NCI-H2029 treated with DMSO at 0.1 percent for 48 hours (cell line): ENCODE data around the gene TSPYL1.
"Not testable (repeated sequence)": the region's sequence is repeated elsewhere in the genome, so short reads cannot be mapped to it uniquely, and the experiment has no call there.

ENCODE experiments used
- DNase-seq: peaks from one replicate; lab custom pipeline; 2025; lab: John Stamatoyannopoulos, UW

The TSPYL1 gene

GRCh38 chr6:116292553-116292952 lies 12.8 kb upstream of the TSPYL1 start:
- DNase-seq, result no peak

DNA sequence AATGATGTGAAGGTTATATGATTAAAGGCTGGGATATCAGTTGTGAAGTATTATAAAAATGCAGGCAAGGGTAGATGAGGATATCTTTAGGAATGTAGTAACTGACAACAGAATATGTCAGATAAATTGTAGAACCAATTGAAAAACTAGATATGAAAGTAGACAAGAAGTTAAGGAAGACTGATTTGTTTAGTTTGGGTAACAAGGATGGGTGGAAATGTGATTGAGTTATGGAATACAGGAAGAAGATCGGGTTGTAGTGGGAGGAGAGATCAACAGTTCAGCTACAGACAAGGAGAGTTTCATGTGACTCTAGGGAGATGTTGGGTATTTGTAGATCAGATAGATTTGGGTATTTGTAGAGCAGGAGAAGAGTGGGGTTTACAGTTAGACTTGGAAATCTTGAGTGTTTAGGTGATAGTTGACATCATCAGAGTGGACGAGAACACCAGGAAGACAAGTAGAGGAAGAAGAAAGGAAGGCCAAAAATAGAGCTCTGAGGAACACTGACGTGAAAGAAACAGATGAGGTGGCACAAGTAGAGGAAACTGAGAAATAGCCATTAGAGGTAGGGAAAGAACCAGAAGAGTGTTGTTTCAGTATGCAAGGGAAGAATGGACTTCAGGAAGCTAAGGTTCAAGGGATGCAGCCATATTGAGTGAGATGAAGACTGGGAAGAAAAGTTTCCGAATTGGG lies 12.1 kb upstream of the TSPYL1 start:
- no peak for DNase-seq

- no peak for DNase-seq
Measured at GRCh38 chr6:116290799-116291198, 11.1 kb upstream of the TSPYL1 start.

- DNase-seq, result no peak
Measured at GRCh38 chr6:116289876-116290275, 10.1 kb upstream of the TSPYL1 start.

- peak; percentile 100 for DNase-seq
Measured at GRCh38 chr6:116287689-116288282, 8.1 kb upstream of the TSPYL1 start.

GRCh38 chr6:116286773-116287358 lies 7.1 kb upstream of the TSPYL1 start:
- DNase-seq, result no peak

- not testable (repeated sequence) for DNase-seq
Measured at GRCh38 chr6:116284984-116285383, 5.3 kb upstream of the TSPYL1 start.

DNA sequence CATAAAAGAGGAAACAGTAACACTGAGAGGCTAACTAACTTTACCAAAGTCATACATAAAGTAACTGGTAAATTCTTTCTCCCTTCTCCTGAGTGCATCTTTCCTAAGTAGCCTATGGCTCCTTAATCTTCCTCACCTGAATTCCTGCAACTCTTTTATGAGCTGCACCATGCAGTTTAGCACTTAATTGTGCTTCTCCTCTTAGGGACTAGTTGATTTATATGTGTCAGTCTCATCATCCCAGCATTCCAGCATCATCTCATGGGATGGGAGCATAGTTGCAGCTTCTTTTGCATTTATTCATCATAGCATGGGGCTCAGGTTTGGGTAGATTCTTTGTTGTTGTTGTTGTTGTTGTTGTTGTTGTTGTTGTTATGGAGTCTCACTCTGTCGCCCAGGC lies 3.5 kb upstream of the TSPYL1 start:
- no peak for DNase-seq

- no peak for DNase-seq
Measured at GRCh38 chr6:116282698-116283097, 3.0 kb upstream of the TSPYL1 start.

- DNase-seq, result no peak
Measured at GRCh38 chr6:116280933-116281316, 1.2 kb upstream of the TSPYL1 start.

GRCh38 chr6:116280161-116280932 lies 617 bp upstream of the TSPYL1 start:
- DNase-seq, result peak; percentile 95

DNA sequence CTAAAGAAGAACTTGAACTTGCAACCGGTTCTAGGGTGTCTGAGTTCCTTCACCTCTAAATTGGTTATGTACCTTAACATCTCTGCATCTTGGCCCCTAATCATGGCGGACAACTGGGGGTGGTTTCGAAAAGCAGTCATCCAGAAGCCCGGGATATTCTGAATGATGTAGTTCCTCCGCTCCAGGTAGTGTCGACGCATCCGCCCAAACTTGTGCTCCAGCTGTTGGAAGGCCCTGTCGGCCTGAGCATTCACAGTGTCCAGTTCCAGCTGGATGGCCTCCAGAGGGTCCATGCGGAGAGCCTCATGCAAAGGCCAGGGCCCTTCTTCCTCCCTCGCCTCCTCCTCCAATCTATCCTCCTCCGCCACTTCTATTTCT lies 887 bp downstream of the TSPYL1 start:
- DNase-seq, result peak; percentile 99

DNA sequence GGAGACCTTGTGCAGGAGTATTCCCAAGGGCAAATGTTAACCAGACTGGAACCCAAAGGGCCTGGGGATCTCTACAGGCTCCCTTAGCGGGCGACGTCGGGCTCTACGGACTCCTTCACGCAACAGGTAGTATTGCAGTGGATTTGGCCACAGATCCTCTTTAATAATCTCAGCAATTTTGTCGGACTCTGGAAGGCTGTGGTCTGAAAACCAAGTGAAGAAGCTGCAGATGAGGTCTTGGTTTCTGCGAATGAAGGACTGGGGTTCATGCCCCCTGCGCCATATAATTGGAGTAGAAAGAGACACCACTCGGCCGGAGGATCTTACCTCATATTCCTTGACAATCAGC lies 1.3 kb downstream of the TSPYL1 start:
- DNase-seq, result no peak

DNA sequence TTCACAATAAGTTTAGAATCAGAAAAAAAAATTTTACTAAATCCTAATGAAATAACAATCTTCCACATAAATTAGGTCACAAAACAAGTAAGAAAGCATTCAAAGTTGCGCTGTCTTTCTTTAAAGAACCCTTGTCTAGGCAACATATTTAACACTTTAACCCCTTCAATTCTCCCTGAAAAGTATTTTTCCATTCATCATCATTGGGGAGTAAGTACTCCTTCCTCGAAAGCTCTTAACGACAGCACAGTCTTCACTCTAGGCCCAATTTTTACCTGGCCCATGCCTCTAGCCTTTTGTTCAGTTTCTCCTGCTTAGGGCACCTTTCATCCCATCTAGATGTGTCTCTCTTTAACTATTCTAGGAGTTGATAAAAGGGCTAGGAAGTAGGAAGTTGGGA lies 2.6 kb downstream of the TSPYL1 start:
- DNase-seq, result no peak

DNA sequence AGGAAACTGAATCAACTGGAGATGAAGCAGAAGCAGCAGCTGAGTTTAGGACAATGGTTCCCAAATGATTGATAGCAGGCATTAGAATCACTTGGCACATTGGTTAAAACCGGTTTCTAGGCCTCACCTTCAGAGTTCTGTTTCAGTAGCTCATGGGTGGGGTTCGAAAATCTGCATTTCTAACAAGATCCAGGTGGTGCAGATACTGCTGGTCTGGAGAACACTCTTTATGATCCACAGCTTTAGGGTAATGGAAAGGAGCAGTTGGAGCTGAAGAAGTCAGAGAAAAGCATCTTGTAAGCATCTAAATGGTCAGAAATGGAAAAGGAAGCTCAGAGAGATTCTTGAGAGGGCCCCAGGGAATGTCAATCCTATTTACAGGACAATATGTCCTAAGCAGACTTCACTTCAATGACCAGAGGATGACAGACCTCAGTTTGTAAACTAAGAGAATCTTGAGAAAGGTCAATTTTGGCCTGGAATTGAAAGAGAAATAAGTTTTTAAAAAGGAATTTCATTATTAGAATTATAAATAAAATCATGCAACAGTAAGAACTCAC lies 8.5 kb downstream of the TSPYL1 start:
- DNase-seq, result no peak

DNA sequence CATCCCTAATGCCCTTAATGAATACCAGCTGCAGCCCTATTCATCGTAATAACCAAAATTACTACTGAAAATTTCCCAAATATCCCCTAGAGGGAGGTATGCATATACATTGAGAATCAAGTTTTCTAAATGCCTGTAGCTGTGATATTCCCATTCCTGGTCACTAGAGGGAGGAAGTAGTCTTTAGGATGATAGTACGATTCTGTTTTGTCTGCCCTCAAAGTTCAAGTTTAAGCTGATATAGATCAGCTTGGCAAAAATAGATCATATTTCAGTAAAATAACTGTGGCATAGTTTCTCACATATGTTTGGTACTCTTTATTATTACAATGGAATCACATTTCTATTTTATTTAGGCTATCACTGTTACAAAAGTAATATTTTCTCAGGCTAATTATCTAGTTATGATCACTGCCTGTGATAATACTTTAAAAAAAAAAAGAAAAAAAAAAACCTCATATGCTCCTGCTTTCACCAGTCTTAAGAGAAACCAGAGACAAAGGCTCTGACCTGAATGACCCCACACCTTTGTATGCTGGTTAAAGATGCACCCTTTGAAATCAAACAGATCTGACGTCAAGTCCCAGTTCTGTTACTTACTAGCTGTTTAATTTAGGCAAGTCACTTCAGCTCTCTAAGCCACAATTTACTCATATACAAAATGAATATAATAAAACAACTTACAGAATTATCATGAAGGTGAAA lies 11.0 kb downstream of the TSPYL1 start:
- DNase-seq, result peak; percentile 100

GRCh38 chr6:116267836-116268588 lies 11.7 kb downstream of the TSPYL1 start:
- no peak for DNase-seq

- DNase-seq, result no peak
Measured at GRCh38 chr6:116266803-116267202, 12.9 kb downstream of the TSPYL1 start.

GRCh38 chr6:116265041-116265829 lies 14.5 kb downstream of the TSPYL1 start:
- DNase-seq, result peak; percentile 81

DNA sequence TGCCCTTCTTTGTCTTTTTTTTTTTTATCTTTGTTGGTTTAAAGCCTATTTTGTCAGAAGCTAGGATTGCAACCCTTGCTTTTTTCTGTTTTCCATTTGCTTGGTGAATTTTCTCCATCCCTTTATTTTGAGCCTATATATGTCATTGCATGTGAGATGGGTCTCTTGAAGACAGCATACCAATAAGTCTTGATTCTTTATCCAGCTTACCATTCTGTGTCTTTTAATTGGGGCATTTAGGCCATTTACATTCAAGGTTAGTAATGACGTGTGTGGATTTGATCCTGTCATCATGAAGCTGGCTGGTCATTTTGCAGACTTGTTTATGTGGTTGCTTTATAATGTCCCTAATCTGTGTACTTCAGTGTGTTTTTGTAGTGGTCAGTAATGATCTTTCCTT lies 16.4 kb downstream of the TSPYL1 start:
- DNase-seq, result no peak
